Embryonic facial prominence (tissue), 1 donor: ENCODE results near the gene RBBP8.

Experiments used
- DNase-seq: peaks from one replicate; pipeline ENCODE4 v3.0.0-alpha.2; 2016; ENCODE audit errors: extremely low spot score

RBBP8 gene

DNA sequence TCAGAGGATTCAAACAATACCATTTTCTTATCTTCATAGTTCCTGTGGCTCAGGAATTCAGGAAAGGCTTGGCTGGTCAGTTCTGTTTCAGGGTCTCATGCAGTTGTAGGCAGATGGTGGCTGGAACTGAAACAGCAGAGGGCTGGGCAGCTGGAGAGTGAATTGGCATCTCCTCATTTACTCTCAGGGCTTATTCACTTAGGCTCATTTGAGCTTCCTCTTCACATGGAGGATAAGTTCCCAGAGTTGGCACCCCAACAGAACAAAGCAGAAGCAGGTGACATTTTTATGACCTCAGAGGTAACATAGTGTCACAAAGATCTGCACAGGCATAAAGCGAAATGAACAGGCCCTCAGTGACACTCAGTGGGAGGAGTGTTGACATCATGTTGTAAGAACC, 66.1 kb downstream of the RBBP8 start:
- no peak for DNase-seq

DNA sequence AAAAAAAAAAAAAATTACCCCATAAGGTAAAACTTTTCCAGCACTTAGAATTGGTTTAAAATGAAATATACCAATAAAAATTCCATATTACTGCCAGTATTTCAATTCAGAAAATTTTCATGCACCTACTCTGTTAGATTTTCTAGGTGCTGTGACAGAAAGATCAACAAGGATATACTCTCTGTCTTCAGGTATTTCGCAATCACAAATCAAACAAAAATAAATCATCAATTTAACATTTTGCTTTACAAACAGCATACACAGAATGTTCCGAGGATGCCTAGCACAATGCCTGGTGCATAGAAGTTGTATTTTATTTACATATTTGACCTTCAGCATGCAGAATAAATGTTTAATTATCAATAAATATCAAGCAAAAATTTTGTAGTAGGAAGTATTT, 66.5 kb downstream of the RBBP8 start:
- DNase-seq = no peak

DNA sequence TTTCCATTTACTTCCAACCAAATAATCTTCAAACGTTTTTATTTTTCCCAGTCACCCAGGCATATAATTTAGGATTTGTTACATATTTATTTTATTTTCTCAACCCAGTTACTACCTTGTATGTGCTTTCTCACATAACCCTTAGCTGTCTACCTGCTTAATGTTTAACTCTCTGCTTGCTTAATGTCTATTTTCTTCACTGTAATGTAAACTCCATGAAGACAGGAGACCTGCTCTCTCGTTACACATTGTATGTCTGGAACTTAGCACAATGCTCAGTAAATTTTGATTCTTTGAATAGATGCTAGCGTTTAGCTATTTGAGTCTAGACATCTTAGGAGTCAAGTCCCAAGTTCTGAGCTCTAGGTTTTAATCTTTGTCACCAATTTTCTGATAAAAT, 70.2 kb downstream of the RBBP8 start:
- no peak for DNase-seq

DNA sequence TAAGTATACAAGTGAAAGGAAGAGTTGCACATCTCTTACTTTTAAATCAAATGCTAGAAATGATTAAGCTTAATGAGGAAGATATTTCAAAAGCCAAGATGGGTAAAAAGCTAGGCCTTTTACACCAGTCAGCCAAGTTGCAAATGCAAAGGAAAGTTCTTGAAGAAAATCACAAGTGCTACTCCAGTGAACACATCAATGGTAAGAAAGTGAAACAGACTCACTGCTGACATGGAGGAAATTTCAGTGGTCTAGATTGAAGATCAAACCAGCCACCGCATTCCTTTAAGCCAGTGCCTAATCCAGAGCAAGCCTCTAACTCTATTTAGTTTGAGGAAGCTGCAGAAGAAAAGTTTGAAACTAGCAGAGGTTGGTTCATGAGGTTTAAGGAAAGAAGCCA, 79.1 kb downstream of the RBBP8 start:
- no peak for DNase-seq

DNA sequence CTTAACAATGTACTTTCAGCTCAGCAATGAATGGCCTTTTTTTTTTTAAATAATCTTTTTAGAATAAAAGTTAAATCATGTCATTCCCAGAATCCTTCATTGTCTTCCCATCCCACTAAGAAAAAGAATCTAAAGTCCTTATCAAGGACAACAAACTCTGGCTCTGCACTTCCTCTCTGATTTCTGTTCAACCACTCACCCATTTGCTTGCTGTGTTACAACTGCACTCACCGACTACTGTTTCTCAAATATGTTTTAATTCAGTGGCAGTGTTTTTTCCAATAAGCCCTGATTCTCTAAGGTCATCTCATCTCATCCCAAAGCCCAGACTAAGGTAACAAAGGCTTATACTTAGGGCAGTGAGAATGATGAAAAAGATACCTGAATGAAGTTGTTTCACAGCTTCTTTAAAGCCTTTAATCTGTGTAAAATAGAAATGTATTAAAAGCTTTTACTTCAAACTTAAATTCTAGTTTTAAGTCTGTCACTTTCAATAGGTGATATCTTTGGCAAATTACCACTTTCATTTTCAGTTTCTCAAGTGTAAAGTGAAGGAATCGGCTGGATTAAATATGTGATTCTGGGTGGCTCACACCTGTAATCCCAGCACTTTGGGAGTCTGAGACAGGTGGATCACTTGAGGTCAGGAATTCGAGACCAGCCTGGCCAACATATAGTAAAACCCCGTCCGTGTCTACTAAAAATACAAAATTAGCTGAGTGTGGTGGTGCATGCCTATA, 87.6 kb downstream of the RBBP8 start:
- DNase-seq = no peak

DNA sequence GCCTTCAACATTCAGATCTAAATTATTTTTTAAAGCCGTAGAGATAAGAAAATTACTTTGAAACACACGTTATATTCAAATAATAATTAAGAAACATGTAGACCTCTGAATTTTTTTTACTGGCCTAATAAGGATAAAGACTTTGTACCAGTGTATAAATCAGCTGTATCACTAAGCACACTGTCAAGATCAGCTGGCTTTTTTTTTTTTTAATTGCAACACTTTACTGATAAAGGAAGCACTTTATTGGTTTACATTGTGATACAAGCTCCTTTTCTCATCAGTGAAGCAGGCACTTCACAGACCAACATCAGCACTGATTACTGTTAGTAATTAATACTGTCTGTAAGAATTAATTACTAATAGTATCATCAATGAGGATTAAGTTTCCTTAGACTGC, 88.5 kb downstream of the RBBP8 start:
- DNase-seq = no peak

DNA sequence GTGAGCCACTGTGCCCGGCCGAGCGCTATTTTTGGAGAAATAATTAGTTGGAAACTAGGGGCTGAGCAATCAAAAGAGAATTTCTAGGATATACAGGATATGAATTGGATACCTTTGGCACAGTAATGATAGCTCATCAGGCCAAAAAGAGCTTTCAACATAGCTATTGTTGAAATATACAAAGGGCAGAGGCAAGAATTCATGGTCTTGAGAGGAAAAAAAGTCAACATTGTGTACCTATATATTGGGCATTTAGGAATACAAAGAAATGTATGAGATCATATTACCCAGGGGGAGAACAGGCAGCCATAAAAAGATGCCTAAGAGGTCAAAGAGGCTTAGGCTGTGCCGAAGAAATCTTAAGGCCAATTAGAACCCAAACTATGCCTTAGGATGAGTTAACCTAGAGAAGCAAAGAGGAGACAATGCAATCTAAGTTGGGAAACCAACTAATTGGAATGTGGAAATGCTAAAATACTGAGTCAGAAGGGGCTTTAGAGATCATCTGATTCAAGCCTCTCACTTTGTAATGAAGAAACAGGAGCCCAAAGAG, 99.0 kb downstream of the RBBP8 start:
- DNase-seq = no peak

GRCh38 chr18:23033056-23033455, 99.9 kb downstream of the RBBP8 start:
- no peak for DNase-seq

DNA sequence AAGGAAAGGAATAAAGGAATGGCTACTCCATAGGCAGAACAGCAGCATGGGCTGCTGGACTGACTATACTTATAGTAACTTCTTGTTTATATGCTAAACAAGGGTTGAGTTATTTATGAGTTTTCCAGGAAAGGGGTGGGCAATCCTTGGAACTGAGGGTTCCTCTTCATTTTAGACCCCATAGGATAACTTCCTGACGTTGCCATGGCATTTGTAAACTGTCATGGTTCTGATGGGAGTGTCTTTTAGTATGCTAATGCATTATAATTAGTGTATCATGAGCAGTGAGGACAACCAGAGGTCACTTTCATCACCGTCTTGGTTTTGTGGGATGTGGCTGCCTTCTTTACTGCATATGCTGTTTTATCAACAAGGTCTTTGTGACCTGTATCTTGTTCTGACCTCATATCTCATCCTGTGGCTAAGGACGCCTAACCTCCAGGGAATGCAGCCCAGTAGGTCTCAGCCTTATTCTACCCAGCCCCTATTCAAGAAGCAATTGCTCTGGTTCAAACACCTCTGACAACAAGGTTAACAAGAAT, 103.6 kb downstream of the RBBP8 start:
- no peak for DNase-seq

- no peak for DNase-seq
Observed at GRCh38 chr18:23037646-23038045, 104.5 kb downstream of the RBBP8 start.

DNA sequence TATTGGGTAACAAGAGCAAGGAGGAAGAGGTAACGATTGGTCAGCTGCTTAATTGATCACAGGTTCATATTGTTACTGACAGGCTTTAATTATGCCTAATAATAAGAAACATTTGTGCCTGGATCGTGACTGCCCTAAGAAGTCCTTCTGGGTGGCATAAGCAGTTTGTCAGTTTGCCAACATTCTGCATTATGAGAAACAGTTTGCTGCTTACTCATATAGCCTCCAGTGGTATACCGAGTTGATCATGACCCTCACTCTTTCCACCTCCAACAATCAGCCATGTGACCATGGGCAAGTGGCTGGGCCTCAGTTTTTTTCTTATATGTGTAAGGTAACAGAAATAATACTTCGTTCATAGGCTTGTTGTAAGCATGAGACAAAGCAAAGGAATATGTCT, 105.6 kb downstream of the RBBP8 start:
- no peak for DNase-seq

DNA sequence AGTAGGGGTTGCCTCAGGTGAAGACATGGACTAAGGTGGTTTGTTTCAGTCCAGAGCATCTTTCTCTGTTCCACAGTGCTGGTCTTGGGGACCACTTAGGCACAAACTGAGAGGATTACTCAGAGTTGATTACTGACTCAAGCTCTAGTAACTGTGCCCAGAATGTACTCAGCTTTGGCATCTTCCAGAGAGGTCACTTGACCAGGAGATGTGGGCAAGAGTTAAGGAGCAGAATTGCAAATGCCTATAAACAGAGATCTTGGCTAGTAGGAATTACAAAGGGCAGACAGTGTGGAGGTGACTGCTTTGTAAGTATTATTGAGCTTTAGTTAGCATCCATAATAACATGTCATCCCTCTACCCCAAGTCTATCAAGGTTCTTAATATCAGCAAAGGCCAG, 109.0 kb downstream of the RBBP8 start:
- no peak for DNase-seq

GRCh38 chr18:23043803-23044376, 110.8 kb downstream of the RBBP8 start:
- no peak for DNase-seq

DNA sequence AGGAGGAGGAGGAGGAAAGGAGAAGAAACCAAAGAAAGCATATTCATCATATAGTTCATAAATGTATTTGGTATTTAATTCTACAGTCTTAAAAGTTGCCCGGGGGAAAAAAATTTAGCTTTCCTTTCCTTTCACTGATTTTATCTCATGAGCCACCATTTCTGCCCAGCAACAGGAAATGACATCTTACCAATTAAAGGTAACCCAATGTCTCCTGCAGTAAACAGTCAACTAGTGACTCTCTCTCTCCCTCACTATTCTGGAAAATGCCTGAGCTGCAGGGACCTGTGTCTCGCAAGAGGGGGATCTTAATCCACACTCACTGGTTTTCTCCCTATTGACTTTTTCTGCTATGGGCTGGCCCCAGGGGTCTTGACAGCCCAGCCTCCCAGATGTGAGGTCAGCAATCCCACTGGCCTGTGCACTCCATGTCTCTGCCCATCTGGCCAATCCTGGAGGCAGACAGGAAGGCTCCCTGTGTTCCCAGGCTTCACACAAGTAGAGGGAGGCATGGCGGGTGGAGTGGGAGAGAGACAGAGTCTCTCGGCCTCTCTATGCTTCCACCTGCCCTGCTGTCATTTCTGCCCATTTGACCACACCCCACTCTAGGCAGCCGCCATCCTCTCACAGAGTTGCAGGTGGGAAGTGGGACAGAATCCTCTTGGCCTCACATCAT, 116.7 kb downstream of the RBBP8 start:
- no peak for DNase-seq

- peak; percentile 14 for DNase-seq
Observed at GRCh38 chr18:23053776-23054457, 120.8 kb downstream of the RBBP8 start.

DNA sequence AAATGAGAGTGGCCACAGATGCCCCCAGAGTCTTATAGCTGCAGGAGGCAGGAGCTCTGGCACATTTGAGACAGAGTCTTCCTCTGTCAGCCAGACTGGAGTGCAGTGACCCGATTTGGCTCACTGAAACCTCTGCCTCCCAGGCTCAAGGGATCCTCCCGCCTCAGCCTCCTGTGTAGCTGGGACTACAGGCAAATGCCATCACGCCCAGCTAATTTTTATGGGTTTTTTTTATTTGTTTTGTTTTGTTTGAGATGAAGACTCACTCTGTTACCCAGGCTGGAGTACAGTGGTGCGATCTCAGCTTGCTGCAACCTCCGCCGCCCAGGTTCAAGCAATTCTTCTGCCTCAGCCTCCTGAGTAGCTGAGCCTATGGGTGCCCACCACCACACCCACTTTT, 121.4 kb downstream of the RBBP8 start:
- no peak for DNase-seq

DNA sequence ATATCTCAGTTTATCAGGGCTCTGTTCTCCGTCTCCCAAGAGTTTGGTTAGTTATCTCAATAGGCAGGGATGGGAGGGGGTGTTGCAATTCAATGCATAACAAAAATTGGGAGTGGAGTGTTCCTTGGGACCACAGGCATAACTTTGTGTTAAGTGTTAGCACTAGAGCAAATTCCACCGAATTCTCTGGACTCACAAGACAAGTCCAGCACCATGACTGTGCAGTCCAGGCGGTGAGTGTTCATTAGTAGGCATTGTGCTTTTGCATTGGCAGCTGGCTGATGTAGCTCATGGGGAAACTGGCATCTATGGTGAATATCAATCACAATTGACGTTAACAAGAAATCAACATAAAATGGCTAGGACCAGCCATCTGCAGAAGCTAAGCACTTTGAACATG, 123.2 kb downstream of the RBBP8 start:
- no peak for DNase-seq

GRCh38 chr18:23057096-23057495, 124.0 kb downstream of the RBBP8 start:
- no peak for DNase-seq

GRCh38 chr18:23058746-23059415, 125.8 kb downstream of the RBBP8 start:
- DNase-seq = no peak

DNA sequence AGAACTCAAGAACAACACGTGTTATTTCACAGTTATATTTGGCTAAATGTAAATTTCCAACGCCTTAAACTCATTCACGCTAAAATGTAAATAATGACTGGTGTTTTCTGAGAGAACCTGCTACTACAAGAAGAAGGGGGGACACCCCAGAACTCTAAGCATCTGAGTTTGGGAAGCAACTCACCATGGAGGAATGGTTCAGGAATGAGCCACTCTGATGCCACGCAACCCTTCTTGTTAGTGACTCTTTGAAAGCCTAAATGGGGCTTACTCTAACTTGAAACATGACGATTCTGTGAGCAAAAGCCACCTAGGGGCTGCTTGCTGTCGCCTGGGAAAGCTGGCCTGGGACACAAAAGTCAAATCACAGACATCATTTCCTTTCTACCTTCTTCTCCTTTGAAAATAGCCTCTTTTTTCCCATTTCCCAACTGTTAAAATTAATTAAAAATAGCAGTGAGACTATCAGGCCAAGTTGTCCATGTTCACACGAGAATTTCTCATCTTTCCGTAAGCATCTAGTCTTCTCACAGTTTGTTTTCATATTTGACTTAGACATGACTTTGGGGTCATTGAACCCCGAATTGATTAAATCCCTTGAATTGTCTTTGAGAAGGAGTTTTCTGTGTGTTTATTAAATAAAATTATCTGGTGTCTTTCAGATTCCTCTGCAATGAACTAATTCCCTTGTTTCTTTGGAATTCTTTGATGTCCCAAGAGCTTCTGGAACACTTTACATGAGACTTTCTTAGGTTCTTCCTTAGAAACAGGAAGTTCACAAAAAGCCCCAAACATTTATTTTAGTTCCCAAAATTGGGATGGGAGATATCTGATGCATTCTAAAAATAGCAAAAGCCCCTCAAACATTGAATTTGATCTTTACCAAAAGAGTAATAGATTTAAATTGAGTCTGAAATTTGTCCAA, 126.7 kb downstream of the RBBP8 start:
- no peak for DNase-seq
